Measurements from ENCODE around the gene RBM39.

RBM39 gene

DNA sequence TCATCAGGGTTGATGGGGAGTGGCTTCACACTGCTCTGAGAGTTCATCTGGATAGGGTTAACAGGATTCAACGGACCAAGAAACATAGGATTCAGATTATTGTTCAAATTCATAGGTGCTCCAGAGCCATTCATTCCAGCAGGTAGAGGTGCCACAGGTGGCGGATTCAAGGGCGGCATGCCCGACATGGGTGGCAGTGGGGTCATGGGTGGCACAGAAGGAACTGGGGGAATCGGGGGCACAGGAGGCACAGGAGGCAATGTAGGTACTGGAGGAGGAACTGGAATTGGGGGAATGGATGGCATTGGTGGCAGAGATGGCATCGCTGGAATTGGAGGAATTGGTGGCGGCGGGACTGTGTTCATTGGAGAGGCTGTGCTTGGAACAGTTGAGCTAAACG, 87.6 kb downstream of the RBM39 start:
- Histone ChIP-seq H3K9ac (ENCODE audit: low read length) (no peak overlapping the region), H3K27ac (ENCODE audit: low read length) (no peak overlapping the region), H3K9me3 (ENCODE audit: control insufficient read depth, low read depth, low read length) (no peaks in the 10 kb centered on the region), H3K4me1 (ENCODE audit: control insufficient read depth, low read depth, low read length) (no peaks in the 10 kb centered on the region), H3K36me3 (ENCODE audit: control insufficient read depth, low read depth, low read length) (peaks cover 48% of the 10 kb centered on the region), H3K4me3 (ENCODE audit: low read length) (no peak overlapping the region), H3K27me3 (ENCODE audit: control insufficient read depth, insufficient read depth, low read length) (no peaks in the 10 kb centered on the region)

GRCh38 chr20:35653893-35654292, 88.2 kb downstream of the RBM39 start:
- Histone ChIP-seq H3K9ac (ENCODE audit: low read length) (no peak overlapping the region), H3K27ac (ENCODE audit: low read length) (no peak overlapping the region), H3K4me1 (ENCODE audit: control insufficient read depth, low read depth, low read length) (no peaks in the 10 kb centered on the region), H3K27me3 (ENCODE audit: control insufficient read depth, insufficient read depth, low read length) (no peaks in the 10 kb centered on the region), H3K4me3 (ENCODE audit: low read length) (no peak overlapping the region), H3K36me3 (ENCODE audit: control insufficient read depth, low read depth, low read length) (peaks cover 48% of the 10 kb centered on the region), H3K9me3 (ENCODE audit: control insufficient read depth, low read depth, low read length) (no peaks in the 10 kb centered on the region)

Measured in iPS-18a (cell line).